Measurements from ENCODE around the gene TOR1B.

- TF ChIP-seq CTCF (IDR thresholded peaks at IDR 0.05; ENCODE audit: low read depth, low read length, missing input control) (no peak), YY1 (IDR thresholded peaks at IDR 0.05) (no peak), FOXA1 (IDR thresholded peaks at IDR 0.05) (no peak), ZBTB33 (IDR thresholded peaks at IDR 0.05) (no peak), EGR1 (IDR thresholded peaks at IDR 0.05; ENCODE audit: low read depth in 2 of 2) (no peak), ATF3 (IDR thresholded peaks at IDR 0.05) (no peak), HNF4G (IDR thresholded peaks at IDR 0.05) (no peak), RAD21 (IDR thresholded peaks at IDR 0.05) (no peak), FOXA2 (IDR thresholded peaks at IDR 0.05) (no peak), RXRA (IDR thresholded peaks at IDR 0.05) (no peak), GABPA (IDR thresholded peaks at IDR 0.05 in 1 of 2, conservative IDR thresholded peaks at IDR 0.05 in 1 of 2) (no peak), SP1 (IDR thresholded peaks at IDR 0.05) (no peak)
Observed at GRCh38 chr9:129822898-129823541, 20.0 kb downstream of the TOR1B start.

Measured in liver (tissue), 3 donors.